H9 (cell line): ENCODE results near the gene LRP5. TPM values are rescaled to one million over a fixed set of nuclear protein-coding genes. Genes with fewer than 3 reads are reported as not detected.
A peak's percentile ranks its signal among the peaks of the same experiment; 100 is the strongest.

Experiments used
- DNase-seq: peaks from one replicate; pipeline ENCODE4 v3.0.0-alpha.2; 2017
- H2AFZ ChIP-seq: one replicate; pipeline ENCODE4 v1.6.1; 2013; ENCODE audit warnings: mild to moderate bottlenecking, low read length, control low read depth, moderate library complexity
- H2AK5ac ChIP-seq: 2 replicates; pipeline ENCODE4 v1.6.1; 2013; ENCODE audit warnings: low read length, control low read depth, mixed read lengths; ENCODE audit not compliant: insufficient read length
- H2BK120ac ChIP-seq: one replicate; pipeline ENCODE4 v1.6.1; 2013; ENCODE audit warnings: low read depth, mild to moderate bottlenecking, low read length, control low read depth, inconsistent platforms; ENCODE audit not compliant: poor library complexity, severe bottlenecking
- H2BK12ac ChIP-seq: 2 replicates; pipeline ENCODE4 v1.6.1; 2013; ENCODE audit warnings: low read length, control low read depth, mixed read lengths, low read depth; ENCODE audit not compliant: insufficient read length
- H2BK15ac ChIP-seq: 2 replicates; pipeline ENCODE4 v1.6.1; 2013; ENCODE audit warnings: low read depth, low read length, control low read depth
- H2BK20ac ChIP-seq: one replicate; pipeline ENCODE4 v1.6.1; 2013; ENCODE audit warnings: low read depth, mild to moderate bottlenecking, low read length, control low read depth, inconsistent platforms; ENCODE audit not compliant: poor library complexity, severe bottlenecking
- H2BK5ac ChIP-seq: 2 replicates; pipeline ENCODE4 v1.6.1; 2013; ENCODE audit warnings: low read length, control low read depth, mixed read lengths; ENCODE audit not compliant: insufficient read length
- H3K14ac ChIP-seq: 2 replicates; pipeline ENCODE4 v1.6.1; 2013; ENCODE audit warnings: low read length, control low read depth; ENCODE audit not compliant: insufficient read depth
- H3K18ac ChIP-seq: 2 replicates; pipeline ENCODE4 v1.6.1; 2013; ENCODE audit warnings: low read depth, mild to moderate bottlenecking, mixed read lengths, low read length, control low read depth; ENCODE audit not compliant: insufficient read length
- H3K23ac ChIP-seq: 2 replicates; pipeline ENCODE4 v1.6.1; 2013; ENCODE audit warnings: low read length, control low read depth, mixed read lengths, low read depth; ENCODE audit not compliant: insufficient read length
- H3K23me2 ChIP-seq: 2 replicates; pipeline ENCODE4 v1.6.1; 2013; ENCODE audit warnings: low read depth, mild to moderate bottlenecking, mixed read lengths, low read length, control low read depth; ENCODE audit not compliant: insufficient read length, poor library complexity, severe bottlenecking
- H3K27ac ChIP-seq: 2 replicates; pipeline ENCODE4 v1.5.1; 2013; ENCODE audit warnings: low read length, control low read depth, mixed read lengths, low read depth; ENCODE audit not compliant: insufficient read length
- H3K27me3 ChIP-seq: 2 replicates; pipeline ENCODE4 v1.6.1; 2013; ENCODE audit warnings: low read length, control low read depth, inconsistent platforms; ENCODE audit not compliant: insufficient read depth
- H3K4ac ChIP-seq: 2 replicates; pipeline ENCODE4 v1.6.1; 2013; ENCODE audit warnings: low read depth, mild to moderate bottlenecking, control low read depth, inconsistent platforms, low read length, moderate library complexity
- H3K4me1 ChIP-seq: 2 replicates; pipeline ENCODE4 v1.6.1; 2013; ENCODE audit warnings: low read length, control low read depth, inconsistent platforms; ENCODE audit not compliant: insufficient read depth
- H3K4me2 ChIP-seq: 2 replicates; pipeline ENCODE4 v1.6.1; 2013; ENCODE audit warnings: low read length, control low read depth, mixed read lengths; ENCODE audit not compliant: insufficient read length, insufficient read depth
- H3K56ac ChIP-seq: 2 replicates; pipeline ENCODE4 v1.6.1; 2013; ENCODE audit warnings: low read depth, mild to moderate bottlenecking, mixed read lengths, low read length, control low read depth; ENCODE audit not compliant: insufficient read length
- H3K79me1 ChIP-seq: 2 replicates; pipeline ENCODE4 v1.6.1; 2013; ENCODE audit warnings: low read depth, mild to moderate bottlenecking, moderate library complexity, low read length, control low read depth, inconsistent platforms; ENCODE audit not compliant: insufficient read depth, poor library complexity, severe bottlenecking
- H3K79me2 ChIP-seq: 2 replicates; pipeline ENCODE4 v1.6.1; 2013; ENCODE audit warnings: low read length, control low read depth, inconsistent platforms; ENCODE audit not compliant: insufficient read depth
- H3K9ac ChIP-seq: 2 replicates; pipeline ENCODE4 v1.6.1; 2013; ENCODE audit warnings: low read length, control low read depth, mixed read lengths; ENCODE audit not compliant: insufficient read length; ENCODE audit errors: extremely low read depth
- H3K9me3 ChIP-seq: one replicate; pipeline ENCODE4 v1.6.1; 2013; ENCODE audit warnings: low read depth, low read length, inconsistent platforms; ENCODE audit not compliant: control insufficient read depth
- H3T11ph ChIP-seq: one replicate; pipeline ENCODE4 v1.6.1; 2013; ENCODE audit warnings: mild to moderate bottlenecking, low read length, control low read depth, inconsistent platforms
- H4K20me1 ChIP-seq: one replicate; pipeline ENCODE4 v1.6.1; 2013; ENCODE audit not compliant: control insufficient read depth, insufficient read length, insufficient read depth
- H4K5ac ChIP-seq: 2 replicates; pipeline ENCODE4 v1.6.1; 2013; ENCODE audit warnings: low read depth, mild to moderate bottlenecking, mixed read lengths, low read length, control low read depth; ENCODE audit not compliant: insufficient read length
- H4K8ac ChIP-seq: replicated peaks from 2 replicates; pipeline ENCODE4 v1.6.1; 2013; ENCODE audit warnings: low read length, control low read depth, mixed read lengths, low read depth; ENCODE audit not compliant: insufficient read length
- H4K91ac ChIP-seq: 2 replicates; pipeline ENCODE4 v1.6.1; 2013; ENCODE audit warnings: low read depth, mild to moderate bottlenecking, moderate library complexity, mixed read lengths, low read length, control low read depth; ENCODE audit not compliant: insufficient read length
- H3K27ac Mint-ChIP-seq, 3 experiments: 2 replicates in 2 of 3; 3 replicates in 1 of 3; pipeline ENCODE4 v1.8.0; 2020 to 2021; ENCODE audit warnings: mixed read lengths in 3 of 3, mild to moderate bottlenecking in 1 of 3, moderate library complexity in 1 of 3
- H3K27me3 Mint-ChIP-seq: 2 replicates; pipeline ENCODE4 v1.8.0; 2021; ENCODE audit warnings: low read depth, mild to moderate bottlenecking, moderate library complexity, mixed read lengths
- H3K36me3 Mint-ChIP-seq, 3 experiments: 2 replicates in 2 of 3; 3 replicates in 1 of 3; pipeline ENCODE4 v1.8.0; 2020 to 2021; ENCODE audit warnings: low read depth in 3 of 3, mixed read lengths in 3 of 3; ENCODE audit not compliant: insufficient read depth in 1 of 3
- H3K4me1 Mint-ChIP-seq, 2 experiments: 2 replicates each; pipeline ENCODE4 v1.8.0; 2020; ENCODE audit warnings: mixed read lengths in 2 of 2
- H3K4me3 Mint-ChIP-seq, 2 experiments: 2 replicates in 1 of 2; 3 replicates in 1 of 2; pipeline ENCODE4 v1.8.0; 2020 to 2021; ENCODE audit warnings: mild to moderate bottlenecking in 2 of 2, mixed read lengths in 2 of 2, moderate library complexity in 1 of 2
- H3K9me3 Mint-ChIP-seq, 2 experiments: 2 replicates in 1 of 2; 3 replicates in 1 of 2; pipeline ENCODE4 v1.8.0; 2020; ENCODE audit warnings: mild to moderate bottlenecking in 2 of 2, mixed read lengths in 2 of 2, moderate library complexity in 1 of 2
- WGBS: extraction: QIAGEN DNeasy Blood & Tissue Kit; methylation state at CpG from one replicate; pipeline ENCODE4 v1.1.7; 2013; ENCODE audit warnings: missing lambda C conversion rate, low lambda C conversion rate, mixed read lengths; ENCODE audit not compliant: insufficient read length; ENCODE audit errors: extremely low coverage; 5-methylcytosine and 5-hydroxymethylcytosine counted together
- total RNA-seq: library from RNA; stranded (reverse); gene quantifications from 2 replicates; pipeline ENCODE4 v1.2.1, GENCODE V29; 2021
- TF ChIP-seq, protein P1 (sequence below): fragments of 200-600 bp; sonication (generic); conservative IDR thresholded peaks from 3 replicates; pipeline ENCODE4 v1.8.0; 2021; ENCODE audit warnings: antibody characterized with exemption, mild to moderate bottlenecking

LRP5 gene
- total RNA-seq, 1 experiment from 2014 or later = 38.4 TPM

GRCh38 chr11:68350759-68351449 lies 38.5 kb downstream of the LRP5 start:
- Histone ChIP-seq H4K5ac (no peak overlapping the region), H3K18ac (no peak overlapping the region), H4K20me1 (no peaks in the 10 kb centered on the region), H3K56ac (no peak overlapping the region), H3K4ac (no peak overlapping the region), H3K27ac (no peak overlapping the region), H2AFZ (no peak overlapping the region), H3K9me3 (no peaks in the 10 kb centered on the region), H3K23me2 (no peaks in the 10 kb centered on the region), H3T11ph (no peak overlapping the region), H3K27me3 (no peaks in the 10 kb centered on the region), H3K23ac (no peak overlapping the region), H3K79me2 (no peaks in the 10 kb centered on the region), H2AK5ac (no peak overlapping the region), H2BK5ac (no peak overlapping the region), H2BK12ac (no peak overlapping the region), H3K4me1 (peaks cover 7% of the 10 kb centered on the region; the same call in 1 of the 2 replicates), H2BK20ac (no peak overlapping the region), H4K8ac (no peak overlapping the region), H3K79me1 (no peaks in the 10 kb centered on the region), H3K9ac (no peak overlapping the region), H4K91ac (no peak overlapping the region), H3K14ac (no peak overlapping the region), H2BK120ac (no peak overlapping the region), H3K4me2 (no peak overlapping the region), H2BK15ac (no peak overlapping the region)
- 0 out of 2 replicates have a peak, but pooled peaks cover 2% of the 10 kb centered on the region for H3K27me3 Mint-ChIP-seq
- peaks cover 20 to 31% (median 30%) of the 10 kb centered on the region in 3 experiments; a peak in 6 of 7 replicates for H3K36me3 Mint-ChIP-seq
- H3K9me3 Mint-ChIP-seq = peaks cover 0 to 3% of the 10 kb centered on the region in 2 experiments; a peak in 3 of 5 replicates
- WGBS = no CpG with 5 or more reads among the region's 28 CpGs
- H3K4me1 Mint-ChIP-seq = peaks cover 10 to 12% of the 10 kb centered on the region in 2 experiments
- H3K27ac Mint-ChIP-seq = peak overlapping the region; percentile 4 to 63 (median 24); a peak in 6 of 7 replicates
- TF ChIP-seq, protein P1, sequence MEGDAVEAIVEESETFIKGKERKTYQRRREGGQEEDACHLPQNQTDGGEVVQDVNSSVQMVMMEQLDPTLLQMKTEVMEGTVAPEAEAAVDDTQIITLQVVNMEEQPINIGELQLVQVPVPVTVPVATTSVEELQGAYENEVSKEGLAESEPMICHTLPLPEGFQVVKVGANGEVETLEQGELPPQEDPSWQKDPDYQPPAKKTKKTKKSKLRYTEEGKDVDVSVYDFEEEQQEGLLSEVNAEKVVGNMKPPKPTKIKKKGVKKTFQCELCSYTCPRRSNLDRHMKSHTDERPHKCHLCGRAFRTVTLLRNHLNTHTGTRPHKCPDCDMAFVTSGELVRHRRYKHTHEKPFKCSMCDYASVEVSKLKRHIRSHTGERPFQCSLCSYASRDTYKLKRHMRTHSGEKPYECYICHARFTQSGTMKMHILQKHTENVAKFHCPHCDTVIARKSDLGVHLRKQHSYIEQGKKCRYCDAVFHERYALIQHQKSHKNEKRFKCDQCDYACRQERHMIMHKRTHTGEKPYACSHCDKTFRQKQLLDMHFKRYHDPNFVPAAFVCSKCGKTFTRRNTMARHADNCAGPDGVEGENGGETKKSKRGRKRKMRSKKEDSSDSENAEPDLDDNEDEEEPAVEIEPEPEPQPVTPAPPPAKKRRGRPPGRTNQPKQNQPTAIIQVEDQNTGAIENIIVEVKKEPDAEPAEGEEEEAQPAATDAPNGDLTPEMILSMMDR = no peak
- DNase-seq = no peak
- no peak overlapping the region for H3K4me3 Mint-ChIP-seq
